ENCODE measurements around the gene KICS2. TPM values are rescaled to one million over a fixed set of nuclear protein-coding genes. Genes with fewer than 3 reads are reported as not detected.

Gene KICS2
- total RNA-seq, 3 donors from 2014 or later = 5.4 to 6.7 (median 5.4) TPM

DNA sequence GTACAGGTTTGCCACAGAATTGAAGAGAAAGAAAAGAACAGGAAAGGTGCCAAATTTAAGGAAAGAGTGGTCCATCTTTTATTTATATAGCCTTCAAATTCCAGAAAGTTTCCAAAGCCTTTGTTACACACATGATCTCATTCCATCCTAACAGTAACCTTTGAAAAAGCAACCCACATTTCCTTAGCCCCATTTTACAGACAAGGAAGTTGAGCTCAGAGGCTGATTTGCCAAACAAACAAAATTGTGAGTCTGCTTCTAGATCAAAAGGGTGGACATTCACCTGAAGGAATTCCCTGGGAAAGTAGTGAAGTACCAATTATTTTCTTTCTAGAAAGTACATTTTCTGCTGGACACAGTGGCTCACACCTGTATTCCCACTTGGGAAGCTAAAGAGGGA is 32.0 kb downstream of the KICS2 start:
- Histone ChIP-seq H3K9me3 (no peaks in the 10 kb centered on the region), H3K36me3 (ENCODE audit: low read depth) (no peaks in the 10 kb centered on the region), H3K4me1 (ENCODE audit: low read depth) (no peaks in the 10 kb centered on the region), H3K4me3 (no peak overlapping the region)
- TF ChIP-seq, protein P1, sequence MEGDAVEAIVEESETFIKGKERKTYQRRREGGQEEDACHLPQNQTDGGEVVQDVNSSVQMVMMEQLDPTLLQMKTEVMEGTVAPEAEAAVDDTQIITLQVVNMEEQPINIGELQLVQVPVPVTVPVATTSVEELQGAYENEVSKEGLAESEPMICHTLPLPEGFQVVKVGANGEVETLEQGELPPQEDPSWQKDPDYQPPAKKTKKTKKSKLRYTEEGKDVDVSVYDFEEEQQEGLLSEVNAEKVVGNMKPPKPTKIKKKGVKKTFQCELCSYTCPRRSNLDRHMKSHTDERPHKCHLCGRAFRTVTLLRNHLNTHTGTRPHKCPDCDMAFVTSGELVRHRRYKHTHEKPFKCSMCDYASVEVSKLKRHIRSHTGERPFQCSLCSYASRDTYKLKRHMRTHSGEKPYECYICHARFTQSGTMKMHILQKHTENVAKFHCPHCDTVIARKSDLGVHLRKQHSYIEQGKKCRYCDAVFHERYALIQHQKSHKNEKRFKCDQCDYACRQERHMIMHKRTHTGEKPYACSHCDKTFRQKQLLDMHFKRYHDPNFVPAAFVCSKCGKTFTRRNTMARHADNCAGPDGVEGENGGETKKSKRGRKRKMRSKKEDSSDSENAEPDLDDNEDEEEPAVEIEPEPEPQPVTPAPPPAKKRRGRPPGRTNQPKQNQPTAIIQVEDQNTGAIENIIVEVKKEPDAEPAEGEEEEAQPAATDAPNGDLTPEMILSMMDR (IDR thresholded peaks at IDR 0.05) = no peak
- intact Hi-C loops (cut with DNase I, micrococcal nuclease) = no loop called here
- ATAC-seq = no peak
- DNase-seq = no peak

GRCh38 chr12:64189530-64189929 is 32.6 kb downstream of the KICS2 start:
- Histone ChIP-seq H3K9me3 (no peaks in the 10 kb centered on the region), H3K4me1 (ENCODE audit: low read depth) (no peaks in the 10 kb centered on the region), H3K36me3 (ENCODE audit: low read depth) (no peaks in the 10 kb centered on the region), H3K4me3 (no peak overlapping the region)
- intact Hi-C loops (cut with DNase I, micrococcal nuclease) = no loop called here
- DNase-seq (no peak), ATAC-seq (peak; percentile 61)
- TF ChIP-seq, protein P1 (IDR thresholded peaks at IDR 0.05) = no peak

GRCh38 chr12:64187794-64188193 is 34.3 kb downstream of the KICS2 start:
- H3K9me3 ChIP-seq = no peaks in the 10 kb centered on the region
- no peaks in the 10 kb centered on the region for H3K4me1 ChIP-seq (ENCODE audit: low read depth)
- H3K4me3 ChIP-seq = no peak overlapping the region
- DNase-seq = no peak
- intact Hi-C loops (cut with DNase I, micrococcal nuclease) = no loop called here
- TF ChIP-seq, protein P1 (IDR thresholded peaks at IDR 0.05) = no peak
- ATAC-seq = no peak
- H3K36me3 ChIP-seq (ENCODE audit: low read depth) = no peaks in the 10 kb centered on the region

GRCh38 chr12:64187370-64187769 is 34.7 kb downstream of the KICS2 start:
- no peak overlapping the region for H3K4me3 ChIP-seq
- H3K4me1 ChIP-seq (ENCODE audit: low read depth) = no peaks in the 10 kb centered on the region
- no peak for DNase-seq
- ATAC-seq = no peak
- intact Hi-C loops (cut with DNase I, micrococcal nuclease) = no loop called here
- TF ChIP-seq, protein P1 (IDR thresholded peaks at IDR 0.05) = no peak
- no peaks in the 10 kb centered on the region for H3K9me3 ChIP-seq
- no peaks in the 10 kb centered on the region for H3K36me3 ChIP-seq (ENCODE audit: low read depth)

DNA sequence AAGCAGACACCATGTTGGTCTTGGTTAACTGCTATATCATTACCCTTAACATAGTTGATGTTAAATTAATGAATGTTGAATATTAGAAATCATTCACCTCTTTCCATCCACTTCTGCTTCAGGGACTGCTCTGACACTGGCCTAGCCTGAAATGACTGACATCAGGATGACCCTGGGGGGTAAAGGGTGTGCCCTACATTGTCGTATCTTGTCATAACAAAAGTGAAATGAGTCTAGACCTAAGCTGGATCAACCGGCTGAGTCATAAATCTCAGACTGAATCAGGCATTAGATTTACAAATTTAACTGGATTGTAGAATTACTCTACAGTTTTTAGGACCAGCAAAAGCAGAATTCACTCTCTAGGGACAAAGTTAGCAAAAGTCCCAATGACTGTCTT is 35.3 kb downstream of the KICS2 start:
- Histone ChIP-seq H3K4me1 (ENCODE audit: low read depth) (no peaks in the 10 kb centered on the region), H3K4me3 (no peak overlapping the region), H3K36me3 (ENCODE audit: low read depth) (no peaks in the 10 kb centered on the region), H3K9me3 (no peaks in the 10 kb centered on the region)
- TF ChIP-seq, protein P1 (IDR thresholded peaks at IDR 0.05) = no peak
- DNase-seq = no peak
- intact Hi-C loops (cut with DNase I, micrococcal nuclease) = no loop called here
- ATAC-seq = no peak

- Histone ChIP-seq H3K4me1 (ENCODE audit: low read depth) (no peaks in the 10 kb centered on the region), H3K9me3 (no peaks in the 10 kb centered on the region), H3K4me3 (no peak overlapping the region), H3K36me3 (ENCODE audit: low read depth) (no peaks in the 10 kb centered on the region)
- ATAC-seq = no peak
- DNase-seq = no peak
- intact Hi-C loops (cut with DNase I, micrococcal nuclease) = loop anchor here in 1 of 2 donors (5.0 kb wide), 1 partner anchor 342 kb away; the partner anchor contains the start of gene SRGAP1
- TF ChIP-seq, protein P1 (IDR thresholded peaks at IDR 0.05) = no peak
Observed at GRCh38 chr12:64184216-64184615, 37.9 kb downstream of the KICS2 start.
